Activated naive CD8-positive, alpha-beta T cell (primary cell): ENCODE data around the gene KCNJ8.
A peak's percentile ranks its signal among the peaks of the same experiment; 100 is the strongest.
"Not testable (repeated sequence)": the region's sequence is repeated elsewhere in the genome, so short reads cannot be mapped to it uniquely, and the experiment has no call there.

Experiments used
- H3K27ac Mint-ChIP-seq: one replicate; pipeline ENCODE4 v1.8.0; 2021; ENCODE audit warnings: mixed read lengths
- H3K27me3 Mint-ChIP-seq: one replicate; pipeline ENCODE4 v1.8.0; 2021; ENCODE audit warnings: mixed read lengths
- H3K36me3 Mint-ChIP-seq: one replicate; pipeline ENCODE4 v1.8.0; 2021; ENCODE audit warnings: mixed read lengths
- H3K4me1 Mint-ChIP-seq: one replicate; pipeline ENCODE4 v1.8.0; 2021; ENCODE audit warnings: low read depth, mixed read lengths
- H3K4me3 Mint-ChIP-seq: one replicate; pipeline ENCODE4 v1.8.0; 2021; ENCODE audit warnings: mild to moderate bottlenecking, mixed read lengths
- H3K9me3 Mint-ChIP-seq: one replicate; pipeline ENCODE4 v1.8.0; 2021; ENCODE audit warnings: low read depth, mixed read lengths

KCNJ8 gene

DNA sequence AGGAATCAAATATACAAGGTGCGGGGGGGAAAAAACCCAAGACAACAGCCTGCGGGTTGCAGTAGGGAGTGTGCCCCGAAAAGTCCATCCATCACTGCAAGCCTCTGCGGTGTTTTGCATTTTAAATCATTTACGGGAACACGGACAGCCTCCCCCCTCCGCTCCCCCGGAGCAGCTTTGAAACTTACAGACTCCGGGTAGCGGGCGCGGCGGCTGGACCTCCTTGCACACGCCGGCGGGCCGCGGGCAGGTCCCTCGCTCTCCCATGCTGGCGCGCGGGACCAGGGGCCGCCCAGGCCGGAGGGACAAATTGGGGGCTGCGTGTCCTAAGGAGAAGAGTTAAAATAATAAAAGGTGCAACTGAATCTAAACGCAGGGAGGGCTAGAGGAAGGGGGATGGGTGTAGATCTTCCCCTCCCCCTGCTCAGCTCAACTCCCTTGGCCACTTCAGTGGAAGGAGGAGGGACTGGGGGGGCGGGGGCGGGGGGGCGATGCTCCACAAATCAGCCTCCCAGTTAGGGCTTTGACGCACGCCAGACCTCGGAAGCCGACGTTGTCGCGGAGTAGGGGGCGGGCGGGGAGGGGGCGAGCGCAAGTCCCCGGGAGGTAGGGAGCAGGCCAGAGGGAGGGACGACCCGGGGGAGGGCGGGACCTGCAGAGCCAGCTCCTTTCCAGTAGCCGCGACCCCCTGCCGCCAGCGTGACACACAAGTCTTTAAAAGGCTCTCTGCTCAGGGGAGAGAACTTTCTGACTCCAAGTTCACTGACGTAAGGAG, at the start of gene KCNJ8:
KCNJ8 (minus strand) TSS at position 349 of the 775 bp plus-strand sequence. CDS start 1,090 bp downstream, outside the sequence.
- Mint-ChIP-seq H3K27me3 (peaks cover 37% of the 10 kb centered on the region), H3K36me3 (no peaks in the 10 kb centered on the region), H3K9me3 (no peaks in the 10 kb centered on the region), H3K4me1 (peaks cover 14% of the 10 kb centered on the region), H3K27ac (no peak within 1 kb of the TSS), H3K4me3 (peak within 1 kb of the TSS; percentile 70)

DNA sequence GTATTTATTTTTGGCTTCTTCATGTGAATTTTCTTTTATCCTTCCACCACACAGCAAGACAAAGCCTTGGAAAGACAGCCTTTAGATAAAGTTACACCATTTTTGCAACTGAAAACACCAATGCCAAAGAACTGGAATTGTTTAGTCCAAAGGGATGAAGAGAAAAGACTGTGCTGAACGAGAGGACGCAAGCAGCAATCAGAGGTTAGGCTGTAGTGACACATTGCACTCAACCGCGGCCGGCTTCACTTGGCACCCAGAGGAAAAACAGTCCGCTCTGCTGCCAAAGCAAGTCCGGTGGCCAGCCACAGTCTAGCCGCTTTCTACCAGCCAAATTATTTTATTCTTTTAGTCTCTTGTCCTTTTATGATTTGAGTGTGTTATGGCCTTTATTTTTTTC, 49.1 kb upstream of the KCNJ8 start:
- Mint-ChIP-seq H3K9me3 (no peaks in the 10 kb centered on the region), H3K36me3 (no peaks in the 10 kb centered on the region)

DNA sequence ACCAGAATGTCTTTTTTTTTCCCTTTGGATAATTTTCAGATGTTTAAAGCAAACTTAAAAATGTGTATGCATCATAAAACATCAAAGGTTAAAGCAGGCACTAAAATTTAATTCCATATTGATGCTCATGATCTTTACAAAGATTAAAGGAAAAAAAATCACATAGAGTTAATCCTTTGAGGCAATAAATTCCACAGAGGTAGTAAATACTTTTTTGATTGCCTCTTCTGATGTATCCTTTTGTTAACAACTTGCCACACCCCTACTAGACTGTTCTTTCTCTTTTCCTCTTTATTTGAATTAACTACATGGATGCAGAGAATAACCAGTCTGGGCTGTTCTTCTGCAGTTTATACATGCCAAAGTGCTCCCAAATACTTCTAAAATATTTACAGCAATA, 45.2 kb upstream of the KCNJ8 start:
- Mint-ChIP-seq H3K27ac (no peak overlapping the region), H3K4me1 (no peaks in the 10 kb centered on the region), H3K4me3 (no peak overlapping the region), H3K27me3 (peaks cover 13% of the 10 kb centered on the region), H3K9me3 (no peaks in the 10 kb centered on the region), H3K36me3 (no peaks in the 10 kb centered on the region)

More for the DNA sequence above, 49.1 kb upstream of the KCNJ8 start:
- Mint-ChIP-seq H3K27ac (no peak overlapping the region), H3K27me3 (peaks cover 10% of the 10 kb centered on the region), H3K4me3 (no peak overlapping the region), H3K4me1 (no peaks in the 10 kb centered on the region)

DNA sequence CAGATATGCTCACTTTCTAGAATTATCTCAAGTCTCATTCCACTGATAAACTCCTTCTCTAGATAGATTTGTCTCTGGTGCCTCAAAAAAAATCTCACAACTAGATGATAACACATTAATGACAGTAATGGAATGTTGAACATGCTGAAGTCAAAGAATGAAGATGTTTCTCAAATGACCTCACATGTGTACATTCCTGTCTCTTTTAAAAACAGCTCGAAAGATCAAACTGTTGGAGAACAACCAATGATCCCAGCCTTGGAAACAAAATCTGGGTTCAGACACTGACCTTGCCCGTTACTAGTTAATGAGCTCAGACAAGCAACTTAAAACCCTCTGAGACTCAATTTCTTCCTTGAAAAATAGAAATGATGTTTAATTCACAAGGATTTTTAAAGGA, 44.7 kb upstream of the KCNJ8 start:
- peaks cover 12% of the 10 kb centered on the region for H3K27me3 Mint-ChIP-seq
- no peak overlapping the region for H3K4me3 Mint-ChIP-seq
- H3K36me3 Mint-ChIP-seq, result no peaks in the 10 kb centered on the region
- H3K27ac Mint-ChIP-seq, result no peak overlapping the region
- no peaks in the 10 kb centered on the region for H3K4me1 Mint-ChIP-seq
- H3K9me3 Mint-ChIP-seq, result no peaks in the 10 kb centered on the region

DNA sequence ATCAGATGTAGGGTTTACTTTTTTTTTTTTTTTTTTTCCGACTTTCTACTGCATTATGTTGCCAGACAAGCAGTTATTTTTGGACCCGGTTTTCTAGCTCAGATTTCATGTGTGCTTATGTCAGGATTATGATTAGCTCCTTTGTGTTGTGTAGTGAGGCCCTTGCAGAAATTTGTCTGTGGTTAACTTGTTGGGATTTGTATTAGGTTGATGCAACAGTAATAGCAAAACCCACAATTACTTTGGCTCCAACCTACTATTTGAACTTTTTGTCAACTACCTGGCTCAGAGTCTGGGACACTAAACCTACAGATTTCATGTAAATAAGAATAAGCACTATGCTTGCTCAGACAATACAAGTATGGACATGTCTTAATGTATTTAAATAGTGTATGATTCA, 44.1 kb upstream of the KCNJ8 start:
- no peak overlapping the region for H3K27ac Mint-ChIP-seq

DNA sequence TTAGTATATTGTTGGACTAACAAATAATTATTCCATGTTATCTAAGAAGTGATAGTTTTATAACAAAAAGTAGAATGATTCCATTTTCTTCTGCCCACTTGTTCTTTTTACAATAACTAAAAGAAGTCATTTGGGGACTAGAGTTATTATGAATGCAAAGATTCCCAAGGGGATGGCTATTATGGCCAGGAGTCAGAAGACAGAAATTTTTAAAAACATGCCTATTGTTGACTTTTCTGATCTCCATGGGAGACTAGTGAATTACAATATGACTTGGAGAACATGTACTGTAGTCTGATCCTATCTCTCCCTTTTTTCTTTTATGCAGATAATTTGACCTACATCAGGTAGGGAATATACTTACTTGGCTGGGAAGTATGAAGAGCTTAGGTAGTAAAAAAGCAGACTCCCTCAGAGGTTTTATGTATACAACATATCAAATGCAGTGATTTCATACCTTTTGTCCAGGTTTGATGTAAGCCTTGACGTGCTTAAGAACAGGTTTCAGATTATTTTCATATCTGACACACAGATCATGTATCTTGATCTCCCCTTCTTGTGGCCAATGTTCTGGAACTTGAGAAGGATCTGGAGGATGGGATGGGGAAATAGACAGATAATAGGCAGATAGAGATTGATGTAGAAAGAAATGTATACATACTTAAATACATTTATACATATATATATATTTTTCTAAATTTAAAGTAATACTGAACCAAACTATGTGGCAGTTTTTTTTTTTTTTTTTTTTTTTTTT, 41.0 kb upstream of the KCNJ8 start:
- Mint-ChIP-seq H3K27ac (no peak overlapping the region), H3K4me1 (no peaks in the 10 kb centered on the region), H3K27me3 (peaks cover 9% of the 10 kb centered on the region), H3K4me3 (no peak overlapping the region), H3K9me3 (no peaks in the 10 kb centered on the region), H3K36me3 (no peaks in the 10 kb centered on the region)

More for the DNA sequence above, 44.1 kb upstream of the KCNJ8 start:
- Mint-ChIP-seq H3K27me3 (peaks cover 12% of the 10 kb centered on the region), H3K4me3 (no peak overlapping the region), H3K36me3 (no peaks in the 10 kb centered on the region), H3K4me1 (no peaks in the 10 kb centered on the region), H3K9me3 (no peaks in the 10 kb centered on the region)

DNA sequence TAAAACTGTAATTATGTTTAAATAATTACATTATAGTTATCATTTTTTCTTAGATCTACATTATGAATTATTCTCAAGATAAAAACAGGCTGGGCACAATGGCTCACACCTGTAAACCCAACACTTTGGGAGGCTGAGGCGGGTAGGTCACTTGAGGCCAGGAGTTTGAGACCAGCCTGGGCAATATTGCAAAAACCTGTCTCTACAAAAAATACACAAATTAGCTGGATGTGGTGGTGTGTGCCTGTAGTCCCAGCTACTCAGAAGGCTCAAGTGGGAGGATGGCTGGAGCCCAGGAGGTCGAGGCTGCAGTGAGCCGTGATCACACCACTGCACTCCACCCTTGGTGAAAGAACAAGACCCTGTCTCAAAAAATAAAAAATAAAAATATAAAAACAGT, 40.3 kb upstream of the KCNJ8 start:
- Mint-ChIP-seq H3K9me3 (no peaks in the 10 kb centered on the region), H3K36me3 (no peaks in the 10 kb centered on the region), H3K27ac (no peak overlapping the region), H3K27me3 (peaks cover 9% of the 10 kb centered on the region), H3K4me1 (no peaks in the 10 kb centered on the region), H3K4me3 (no peak overlapping the region)

DNA sequence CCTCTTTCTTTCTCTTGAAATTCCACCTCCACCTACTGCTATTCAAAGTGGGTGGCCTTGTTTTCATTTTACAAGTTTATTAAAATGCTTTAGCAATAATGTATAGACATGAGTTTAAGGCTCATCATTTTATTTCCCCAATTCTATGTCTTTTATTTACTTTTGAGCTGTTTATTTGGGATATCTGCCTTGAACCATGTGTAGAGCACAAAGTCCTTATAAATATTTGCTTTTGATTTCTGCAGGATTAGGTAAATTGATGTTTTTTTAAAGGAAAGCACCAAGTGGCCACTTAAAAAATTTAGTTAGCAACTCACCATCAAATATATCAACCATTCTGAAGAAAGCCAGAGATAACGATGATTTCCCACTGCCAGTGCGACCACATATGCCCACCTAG, 39.8 kb upstream of the KCNJ8 start:
- H3K4me3 Mint-ChIP-seq, result no peak overlapping the region
- peaks cover 7% of the 10 kb centered on the region for H3K27me3 Mint-ChIP-seq
- no peaks in the 10 kb centered on the region for H3K4me1 Mint-ChIP-seq
- H3K36me3 Mint-ChIP-seq, result no peaks in the 10 kb centered on the region
- H3K9me3 Mint-ChIP-seq, result no peaks in the 10 kb centered on the region
- H3K27ac Mint-ChIP-seq, result no peak overlapping the region

DNA sequence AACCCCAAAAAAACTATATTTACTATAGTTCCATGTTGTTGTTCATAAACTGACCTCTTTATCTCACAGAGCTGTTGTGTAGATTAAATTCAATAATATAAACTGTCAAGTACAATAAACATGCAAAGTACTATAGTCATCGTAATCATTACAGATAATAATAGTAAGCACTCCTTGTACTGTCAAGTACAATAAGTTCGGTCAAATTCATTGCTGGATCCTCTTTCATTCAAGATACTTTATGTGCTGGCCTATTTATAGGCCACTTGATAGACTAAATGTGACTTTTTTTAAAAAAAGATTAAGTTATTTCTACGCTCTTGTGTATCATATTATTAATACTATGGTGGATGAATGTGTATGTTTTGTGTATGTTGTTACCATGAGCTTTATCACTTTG, 39.2 kb upstream of the KCNJ8 start:
- no peaks in the 10 kb centered on the region for H3K9me3 Mint-ChIP-seq
- H3K36me3 Mint-ChIP-seq, result no peaks in the 10 kb centered on the region
- H3K4me3 Mint-ChIP-seq, result no peak overlapping the region
- H3K27me3 Mint-ChIP-seq, result peaks cover 7% of the 10 kb centered on the region
- H3K4me1 Mint-ChIP-seq, result no peaks in the 10 kb centered on the region
- no peak overlapping the region for H3K27ac Mint-ChIP-seq

DNA sequence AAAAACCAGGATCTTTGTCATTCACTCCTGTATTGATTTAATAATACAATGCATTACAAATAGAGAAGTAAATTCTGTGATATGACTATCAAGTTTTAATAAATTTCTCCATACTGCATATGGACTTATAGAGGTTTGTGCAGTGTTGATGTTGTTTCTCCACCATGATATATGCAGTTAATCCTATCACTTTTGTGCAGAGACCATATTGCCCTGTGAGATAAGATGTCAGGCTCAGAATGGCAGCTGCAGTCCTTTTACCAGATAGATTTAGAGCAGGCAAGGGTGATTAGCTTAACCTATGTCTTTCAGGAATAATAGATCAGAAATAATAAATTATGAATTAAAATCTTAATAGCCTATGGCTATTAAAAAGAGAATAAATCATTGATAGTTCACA, 38.6 kb upstream of the KCNJ8 start:
- H3K27me3 Mint-ChIP-seq, result peaks cover 5% of the 10 kb centered on the region
- no peak overlapping the region for H3K27ac Mint-ChIP-seq
- H3K36me3 Mint-ChIP-seq, result no peaks in the 10 kb centered on the region
- H3K4me3 Mint-ChIP-seq, result no peak overlapping the region
- no peaks in the 10 kb centered on the region for H3K9me3 Mint-ChIP-seq
- no peaks in the 10 kb centered on the region for H3K4me1 Mint-ChIP-seq

DNA sequence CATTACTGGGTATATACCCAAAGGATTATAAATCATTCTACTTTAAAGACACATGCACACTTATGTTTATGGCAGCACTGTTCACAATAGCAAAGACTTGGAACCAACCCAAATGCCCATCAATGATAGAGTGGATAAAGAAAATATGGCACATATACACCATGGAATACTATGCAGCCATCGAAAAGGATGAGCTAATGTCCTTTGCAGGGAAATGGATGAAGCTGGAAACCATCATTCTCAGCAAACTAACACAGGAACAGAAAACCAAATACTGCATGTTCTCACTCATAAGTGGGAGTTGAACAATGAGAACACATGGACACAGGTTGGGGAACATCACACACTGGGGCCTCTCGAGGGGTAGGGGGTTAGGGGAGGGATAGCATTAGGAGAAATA, 37.8 kb upstream of the KCNJ8 start:
- H3K27me3 Mint-ChIP-seq, H3K4me3 Mint-ChIP-seq, H3K36me3 Mint-ChIP-seq, H3K27ac Mint-ChIP-seq, H3K9me3 Mint-ChIP-seq, H3K4me1 Mint-ChIP-seq: not testable (repeated sequence)

DNA sequence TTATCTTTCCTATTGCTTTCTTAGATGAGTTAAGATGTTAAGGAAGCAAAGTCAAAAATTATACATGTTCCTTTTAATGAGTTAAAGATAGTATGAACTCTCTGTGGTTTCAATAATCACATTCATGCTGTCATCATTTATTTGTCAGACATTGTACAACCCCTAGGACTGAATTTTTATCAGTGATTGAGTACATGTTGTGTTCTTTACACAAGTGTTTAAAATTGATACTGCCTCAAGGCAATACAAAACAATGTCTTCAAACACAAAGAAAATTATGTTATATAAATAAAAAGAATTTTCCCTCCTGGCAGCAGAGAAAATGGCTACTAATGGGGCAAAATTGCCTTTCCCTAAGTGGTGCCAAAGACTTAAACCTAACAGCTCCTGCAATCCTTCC, 34.6 kb upstream of the KCNJ8 start:
- Mint-ChIP-seq H3K9me3 (no peaks in the 10 kb centered on the region), H3K4me1 (no peaks in the 10 kb centered on the region), H3K4me3 (no peak overlapping the region), H3K36me3 (no peaks in the 10 kb centered on the region), H3K27ac (no peak overlapping the region), H3K27me3 (peaks cover 2% of the 10 kb centered on the region)

DNA sequence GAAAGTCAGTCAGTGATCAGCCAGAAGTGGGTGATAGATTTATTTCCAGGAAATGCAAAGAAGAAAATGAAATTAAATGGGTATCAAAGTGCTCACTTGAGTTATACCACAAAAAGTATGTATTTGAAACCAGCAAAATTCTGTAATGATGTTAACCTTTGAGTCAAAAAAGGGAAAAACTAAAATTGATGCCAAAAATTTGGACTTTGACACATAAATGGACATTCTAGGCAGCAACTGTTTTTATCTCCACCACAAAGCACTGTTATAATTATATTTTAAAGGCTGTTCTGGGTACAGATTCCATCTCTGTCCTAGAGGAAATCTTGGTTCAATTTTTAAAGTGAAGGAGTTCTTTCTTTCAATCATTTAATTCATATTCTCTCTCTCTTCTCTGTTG, 31.7 kb upstream of the KCNJ8 start:
- Mint-ChIP-seq H3K4me1 (no peaks in the 10 kb centered on the region), H3K27me3 (peaks cover 3% of the 10 kb centered on the region), H3K27ac (no peak overlapping the region), H3K9me3 (no peaks in the 10 kb centered on the region), H3K4me3 (no peak overlapping the region), H3K36me3 (no peaks in the 10 kb centered on the region)

DNA sequence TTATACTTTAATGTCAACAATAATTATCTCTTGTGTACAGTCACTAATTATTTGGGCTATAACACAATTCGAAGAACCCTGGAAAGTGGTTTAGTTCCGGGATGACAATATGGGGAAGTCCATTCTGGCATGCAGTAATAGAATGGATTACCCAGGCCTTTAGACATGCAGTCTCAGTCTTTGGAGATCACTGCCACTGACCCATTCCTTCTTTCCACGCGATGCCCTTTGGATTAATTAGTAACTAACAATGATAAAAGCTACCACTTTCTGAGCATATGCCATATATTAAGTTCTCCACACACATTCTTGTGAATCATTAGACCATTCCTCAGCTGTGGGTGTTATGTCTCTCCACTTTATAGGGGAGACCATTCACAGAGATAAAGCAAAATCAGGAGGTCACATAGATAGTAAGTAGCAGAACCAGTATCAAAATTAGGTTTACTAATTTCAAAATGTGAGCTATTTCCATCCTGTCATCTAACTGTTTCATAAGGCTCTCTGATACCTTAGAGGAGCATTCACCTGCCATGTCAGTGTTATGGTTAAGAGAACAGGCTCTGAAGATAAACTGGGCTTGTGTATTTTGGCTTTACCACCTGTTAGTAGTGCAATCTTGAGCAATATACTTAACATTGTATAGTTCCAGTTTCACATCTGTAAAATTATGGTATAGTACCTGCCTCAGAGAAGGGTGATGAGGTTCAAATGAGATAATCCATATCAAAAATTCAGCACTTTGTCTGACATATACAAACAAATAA, 27.2 kb upstream of the KCNJ8 start:
- Mint-ChIP-seq H3K27ac (no peak overlapping the region), H3K27me3 (peaks cover 5% of the 10 kb centered on the region), H3K36me3 (no peaks in the 10 kb centered on the region), H3K9me3 (no peaks in the 10 kb centered on the region), H3K4me1 (no peaks in the 10 kb centered on the region), H3K4me3 (no peak overlapping the region)

DNA sequence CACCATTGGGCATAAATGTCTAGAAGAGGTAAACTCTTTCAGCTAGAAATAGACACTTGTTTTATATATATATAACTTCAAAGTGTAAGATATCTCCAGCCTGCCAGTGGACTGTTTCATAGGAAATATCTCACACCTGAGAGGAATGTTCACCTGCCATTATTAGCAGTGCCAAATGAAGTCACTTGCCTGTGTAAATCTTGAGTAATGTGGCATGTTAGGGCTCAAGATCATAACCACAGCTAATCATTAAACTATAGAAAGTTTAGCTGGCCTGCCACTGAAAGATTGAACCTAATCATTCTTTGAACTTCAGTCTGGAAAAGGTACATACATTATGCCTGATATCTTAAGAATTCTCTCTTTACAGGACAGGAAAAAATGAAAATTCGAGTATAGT, 25.5 kb upstream of the KCNJ8 start:
- H3K36me3 Mint-ChIP-seq, result no peaks in the 10 kb centered on the region
- no peak overlapping the region for H3K4me3 Mint-ChIP-seq
- H3K27ac Mint-ChIP-seq, result no peak overlapping the region
- H3K9me3 Mint-ChIP-seq, result no peaks in the 10 kb centered on the region
- H3K4me1 Mint-ChIP-seq, result no peaks in the 10 kb centered on the region
- H3K27me3 Mint-ChIP-seq, result peaks cover 5% of the 10 kb centered on the region
